GM12878 (cell line): ENCODE data around the gene RHOG. TPM values are rescaled to one million over a fixed set of nuclear protein-coding genes. Genes with fewer than 3 reads are reported as not detected.

Experiments used
- BCL3 ChIP-seq: IDR thresholded peaks from 2 replicates; pipeline ENCODE4 v1.6.1; 2011; ENCODE audit warnings: borderline replicate concordance, low read depth, mild to moderate bottlenecking, moderate library complexity, low read length; ENCODE audit not compliant: insufficient read depth, poor library complexity, severe bottlenecking
- CBFB ChIP-seq: IDR thresholded peaks from 2 replicates; pipeline ENCODE4 v1.6.1; 2016; ENCODE audit warnings: antibody characterized with exemption, low read depth
- CBX5 ChIP-seq: sonication (generic); IDR thresholded peaks from 2 replicates; pipeline ENCODE4 v1.6.1; 2016; ENCODE audit warnings: low read depth, moderate library complexity, mild to moderate bottlenecking, inconsistent platforms
- CREB1 ChIP-seq: IDR thresholded peaks from 2 replicates; pipeline ENCODE4 v1.6.1; 2012; ENCODE audit warnings: low read depth, mild to moderate bottlenecking, inconsistent platforms
- IRF4 ChIP-seq: IDR thresholded peaks from 2 replicates; pipeline ENCODE4 v1.6.1; 2011; ENCODE audit warnings: low read depth, low read length
- KAT2A ChIP-seq: conservative IDR thresholded peaks from 2 replicates; pipeline ENCODE4 v1.6.1; 2011; ENCODE audit warnings: low read depth, low read length; ENCODE audit not compliant: control insufficient read depth
- MEF2B ChIP-seq: fragments of 450-650 bp; IDR thresholded peaks from 2 replicates; pipeline ENCODE4 v1.6.1; 2018; ENCODE audit warnings: mild to moderate bottlenecking, moderate library complexity; ENCODE audit not compliant: partially characterized antibody, poor library complexity, severe bottlenecking
- MYC ChIP-seq: IDR thresholded peaks from 2 replicates; pipeline ENCODE4 v1.6.1; 2011; ENCODE audit warnings: mild to moderate bottlenecking, low read length, moderate library complexity, inconsistent platforms; ENCODE audit not compliant: insufficient read depth, insufficient replicate concordance, insufficient read length, severe bottlenecking
- PAX5 ChIP-seq: IDR thresholded peaks from 2 replicates; pipeline ENCODE4 v1.6.1; 2011; ENCODE audit warnings: low read depth, low read length, borderline replicate concordance
- PAX8 ChIP-seq: fragments of 450-650 bp; IDR thresholded peaks from 2 replicates; pipeline ENCODE4 v1.6.1; 2017; ENCODE audit warnings: mild to moderate bottlenecking, moderate library complexity
- SREBF2 ChIP-seq: IDR thresholded peaks from 2 replicates; pipeline ENCODE4 v1.6.1; 2012; ENCODE audit warnings: mild to moderate bottlenecking, low read length
- ZNF274 ChIP-seq: IDR thresholded peaks from one replicate; pipeline ENCODE4 v1.8.0; 2011; ENCODE audit not compliant: insufficient read length, insufficient read depth
- polyA plus RNA-seq, 11 experiments: library from polyadenylated mRNA; depleted of rRNA in 4 of 11; unstranded in 6 of 11; stranded (reverse) in 5 of 11; fragments of >200 nt; fragmentation: Nextera tagmentation in 4 of 11; fragmentation: Illumina TruSeq in 1 of 11; extraction: Ambion mirVana in 4 of 11; extraction: Trizol in 1 of 11; gene quantifications; 1 replicate in 1 of 11; 2 replicates in 10 of 11; pipeline versions ENCODE4 v1.2.1 to v1.2.3, GENCODE V29; 2011 to 2016; ENCODE audit warnings: inconsistent platforms in 2 of 11, missing spikeins in 2 of 11, low read depth in 1 of 11
- total RNA-seq, 4 experiments: library from RNA; depleted of rRNA in 3 of 4; stranded (reverse); fragments of >200 nt in 3 of 4; fragmentation: Illumina TruSeq in 1 of 4; extraction: Trizol in 1 of 4; gene quantifications; 2 replicates each; pipeline versions ENCODE4 v1.2.1 to v1.2.3, GENCODE V29; 2013 to 2021
- TF ChIP-seq, protein P1 (sequence below): fragments of 150-350 bp; IDR thresholded peaks from 2 replicates; pipeline ENCODE4 v1.6.1; 2016; ENCODE audit warnings: low read depth, low read length
- TF ChIP-seq, protein P2 (sequence below): fragments of 450-650 bp; conservative IDR thresholded peaks from 2 replicates; pipeline ENCODE4 v1.6.1; 2017; ENCODE audit warnings: mild to moderate bottlenecking, moderate library complexity
- TF ChIP-seq, protein P3 (sequence below): fragments of 450-650 bp; formaldehyde crosslinking; IDR thresholded peaks from 2 replicates; pipeline ENCODE4 v1.5.0; 2022; ENCODE audit warnings: mild to moderate bottlenecking, missing genetic modification characterization
- TF ChIP-seq, protein P4 (sequence below): fragments of 450-650 bp; IDR thresholded peaks from 2 replicates; pipeline ENCODE4 v1.6.1; 2016; ENCODE audit warnings: mild to moderate bottlenecking
- TF ChIP-seq, protein P5 (sequence below): IDR thresholded peaks from 2 replicates; pipeline ENCODE4 v1.6.1; 2011; ENCODE audit warnings: low read depth, low read length, improper control_type of control experiment, borderline replicate concordance

Gene RHOG
- total and polyA plus RNA-seq, 10 of the 15 experiments (the other 5 are each of a cell fraction or from before 2014, with no cell fraction given): 16.0 to 172 (median 94.8) TPM

DNA sequence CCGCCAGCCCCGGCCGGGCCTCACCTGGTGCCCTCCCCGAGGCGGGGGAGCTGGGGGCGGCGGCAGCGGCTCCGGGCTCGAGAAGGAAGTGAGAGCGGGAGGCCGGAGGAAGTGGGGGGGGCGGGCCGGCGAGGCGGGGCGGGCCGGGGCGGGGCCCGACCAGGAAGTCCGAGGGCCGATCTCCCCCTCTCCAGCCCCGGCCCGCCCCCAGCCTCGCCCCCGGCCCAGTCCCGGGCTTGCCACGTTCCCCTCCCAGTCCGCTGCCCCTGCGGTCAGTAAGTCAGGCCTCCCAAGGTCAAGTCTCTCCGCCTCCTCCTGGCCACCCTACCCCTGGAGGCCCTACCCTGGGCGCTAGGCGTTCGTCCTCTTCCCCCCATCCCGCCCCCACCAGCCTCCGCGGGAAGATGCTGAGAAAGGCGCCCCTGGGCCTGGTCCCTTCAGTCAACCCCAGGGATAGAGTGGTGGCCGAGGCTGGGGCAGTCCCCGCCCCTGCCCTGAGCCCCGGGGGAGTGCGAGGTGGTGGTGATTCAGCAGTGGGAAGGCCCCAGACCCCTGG, at the start of gene RHOG (continued):
- TF ChIP-seq, protein P1, sequence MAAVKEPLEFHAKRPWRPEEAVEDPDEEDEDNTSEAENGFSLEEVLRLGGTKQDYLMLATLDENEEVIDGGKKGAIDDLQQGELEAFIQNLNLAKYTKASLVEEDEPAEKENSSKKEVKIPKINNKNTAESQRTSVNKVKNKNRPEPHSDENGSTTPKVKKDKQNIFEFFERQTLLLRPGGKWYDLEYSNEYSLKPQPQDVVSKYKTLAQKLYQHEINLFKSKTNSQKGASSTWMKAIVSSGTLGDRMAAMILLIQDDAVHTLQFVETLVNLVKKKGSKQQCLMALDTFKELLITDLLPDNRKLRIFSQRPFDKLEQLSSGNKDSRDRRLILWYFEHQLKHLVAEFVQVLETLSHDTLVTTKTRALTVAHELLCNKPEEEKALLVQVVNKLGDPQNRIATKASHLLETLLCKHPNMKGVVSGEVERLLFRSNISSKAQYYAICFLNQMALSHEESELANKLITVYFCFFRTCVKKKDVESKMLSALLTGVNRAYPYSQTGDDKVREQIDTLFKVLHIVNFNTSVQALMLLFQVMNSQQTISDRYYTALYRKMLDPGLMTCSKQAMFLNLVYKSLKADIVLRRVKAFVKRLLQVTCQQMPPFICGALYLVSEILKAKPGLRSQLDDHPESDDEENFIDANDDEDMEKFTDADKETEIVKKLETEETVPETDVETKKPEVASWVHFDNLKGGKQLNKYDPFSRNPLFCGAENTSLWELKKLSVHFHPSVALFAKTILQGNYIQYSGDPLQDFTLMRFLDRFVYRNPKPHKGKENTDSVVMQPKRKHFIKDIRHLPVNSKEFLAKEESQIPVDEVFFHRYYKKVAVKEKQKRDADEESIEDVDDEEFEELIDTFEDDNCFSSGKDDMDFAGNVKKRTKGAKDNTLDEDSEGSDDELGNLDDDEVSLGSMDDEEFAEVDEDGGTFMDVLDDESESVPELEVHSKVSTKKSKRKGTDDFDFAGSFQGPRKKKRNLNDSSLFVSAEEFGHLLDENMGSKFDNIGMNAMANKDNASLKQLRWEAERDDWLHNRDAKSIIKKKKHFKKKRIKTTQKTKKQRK: no peak
- TF ChIP-seq BCL3: peak; percentile 55
- TF ChIP-seq PAX5: peak; percentile 68
- TF ChIP-seq CBFB: no peak; the same call in 1 of the 2 replicates
- TF ChIP-seq CBX5: no peak; the same call in 1 of the 2 replicates
- no peak for TF ChIP-seq PAX8
- no peak for TF ChIP-seq CREB1
- TF ChIP-seq MYC: no peak
- no peak for TF ChIP-seq KAT2A
- TF ChIP-seq IRF4: no peak
- no peak for TF ChIP-seq SREBF2
- TF ChIP-seq, protein P2, sequence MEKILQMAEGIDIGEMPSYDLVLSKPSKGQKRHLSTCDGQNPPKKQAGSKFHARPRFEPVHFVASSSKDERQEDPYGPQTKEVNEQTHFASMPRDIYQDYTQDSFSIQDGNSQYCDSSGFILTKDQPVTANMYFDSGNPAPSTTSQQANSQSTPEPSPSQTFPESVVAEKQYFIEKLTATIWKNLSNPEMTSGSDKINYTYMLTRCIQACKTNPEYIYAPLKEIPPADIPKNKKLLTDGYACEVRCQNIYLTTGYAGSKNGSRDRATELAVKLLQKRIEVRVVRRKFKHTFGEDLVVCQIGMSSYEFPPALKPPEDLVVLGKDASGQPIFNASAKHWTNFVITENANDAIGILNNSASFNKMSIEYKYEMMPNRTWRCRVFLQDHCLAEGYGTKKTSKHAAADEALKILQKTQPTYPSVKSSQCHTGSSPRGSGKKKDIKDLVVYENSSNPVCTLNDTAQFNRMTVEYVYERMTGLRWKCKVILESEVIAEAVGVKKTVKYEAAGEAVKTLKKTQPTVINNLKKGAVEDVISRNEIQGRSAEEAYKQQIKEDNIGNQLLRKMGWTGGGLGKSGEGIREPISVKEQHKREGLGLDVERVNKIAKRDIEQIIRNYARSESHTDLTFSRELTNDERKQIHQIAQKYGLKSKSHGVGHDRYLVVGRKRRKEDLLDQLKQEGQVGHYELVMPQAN: no peak
- no peak for TF ChIP-seq ZNF274
- TF ChIP-seq, protein P3, sequence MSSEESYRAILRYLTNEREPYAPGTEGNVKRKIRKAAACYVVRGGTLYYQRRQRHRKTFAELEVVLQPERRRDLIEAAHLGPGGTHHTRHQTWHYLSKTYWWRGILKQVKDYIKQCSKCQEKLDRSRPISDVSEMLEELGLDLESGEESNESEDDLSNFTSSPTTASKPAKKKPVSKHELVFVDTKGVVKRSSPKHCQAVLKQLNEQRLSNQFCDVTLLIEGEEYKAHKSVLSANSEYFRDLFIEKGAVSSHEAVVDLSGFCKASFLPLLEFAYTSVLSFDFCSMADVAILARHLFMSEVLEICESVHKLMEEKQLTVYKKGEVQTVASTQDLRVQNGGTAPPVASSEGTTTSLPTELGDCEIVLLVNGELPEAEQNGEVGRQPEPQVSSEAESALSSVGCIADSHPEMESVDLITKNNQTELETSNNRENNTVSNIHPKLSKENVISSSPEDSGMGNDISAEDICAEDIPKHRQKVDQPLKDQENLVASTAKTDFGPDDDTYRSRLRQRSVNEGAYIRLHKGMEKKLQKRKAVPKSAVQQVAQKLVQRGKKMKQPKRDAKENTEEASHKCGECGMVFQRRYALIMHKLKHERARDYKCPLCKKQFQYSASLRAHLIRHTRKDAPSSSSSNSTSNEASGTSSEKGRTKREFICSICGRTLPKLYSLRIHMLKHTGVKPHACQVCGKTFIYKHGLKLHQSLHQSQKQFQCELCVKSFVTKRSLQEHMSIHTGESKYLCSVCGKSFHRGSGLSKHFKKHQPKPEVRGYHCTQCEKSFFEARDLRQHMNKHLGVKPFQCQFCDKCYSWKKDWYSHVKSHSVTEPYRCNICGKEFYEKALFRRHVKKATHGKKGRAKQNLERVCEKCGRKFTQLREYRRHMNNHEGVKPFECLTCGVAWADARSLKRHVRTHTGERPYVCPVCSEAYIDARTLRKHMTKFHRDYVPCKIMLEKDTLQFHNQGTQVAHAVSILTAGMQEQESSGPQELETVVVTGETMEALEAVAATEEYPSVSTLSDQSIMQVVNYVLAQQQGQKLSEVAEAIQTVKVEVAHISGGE (CRISPR knock-in tag): no peak
- TF ChIP-seq, protein P4, sequence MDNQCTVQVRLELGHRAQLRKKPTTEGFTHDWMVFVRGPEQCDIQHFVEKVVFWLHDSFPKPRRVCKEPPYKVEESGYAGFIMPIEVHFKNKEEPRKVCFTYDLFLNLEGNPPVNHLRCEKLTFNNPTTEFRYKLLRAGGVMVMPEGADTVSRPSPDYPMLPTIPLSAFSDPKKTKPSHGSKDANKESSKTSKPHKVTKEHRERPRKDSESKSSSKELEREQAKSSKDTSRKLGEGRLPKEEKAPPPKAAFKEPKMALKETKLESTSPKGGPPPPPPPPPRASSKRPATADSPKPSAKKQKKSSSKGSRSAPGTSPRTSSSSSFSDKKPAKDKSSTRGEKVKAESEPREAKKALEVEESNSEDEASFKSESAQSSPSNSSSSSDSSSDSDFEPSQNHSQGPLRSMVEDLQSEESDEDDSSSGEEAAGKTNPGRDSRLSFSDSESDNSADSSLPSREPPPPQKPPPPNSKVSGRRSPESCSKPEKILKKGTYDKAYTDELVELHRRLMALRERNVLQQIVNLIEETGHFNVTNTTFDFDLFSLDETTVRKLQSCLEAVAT: no peak
- TF ChIP-seq, protein P5, sequence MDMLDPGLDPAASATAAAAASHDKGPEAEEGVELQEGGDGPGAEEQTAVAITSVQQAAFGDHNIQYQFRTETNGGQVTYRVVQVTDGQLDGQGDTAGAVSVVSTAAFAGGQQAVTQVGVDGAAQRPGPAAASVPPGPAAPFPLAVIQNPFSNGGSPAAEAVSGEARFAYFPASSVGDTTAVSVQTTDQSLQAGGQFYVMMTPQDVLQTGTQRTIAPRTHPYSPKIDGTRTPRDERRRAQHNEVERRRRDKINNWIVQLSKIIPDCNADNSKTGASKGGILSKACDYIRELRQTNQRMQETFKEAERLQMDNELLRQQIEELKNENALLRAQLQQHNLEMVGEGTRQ: no peak
- peak; percentile 96 for TF ChIP-seq MEF2B
